ENCODE data around the gene RRP7A.
"Not testable (repeated sequence)": the region's sequence is repeated elsewhere in the genome, so short reads cannot be mapped to it uniquely, and the experiment has no call there.

The RRP7A gene

GRCh38 chr22:42519525-42520401 lies at the start of gene RRP7A:
Gene RRP7A, minus strand, starts transcription at chr22:42519796. Its CDS starts 10 bp downstream, at chr22:42519786.
- peak; percentile 72 for DNase-seq (ENCODE audit: low read depth, low spot score)

GRCh38 chr22:42567950-42568349 lies 48.4 kb upstream of the RRP7A start:
- DNase-seq (ENCODE audit: low read depth, low spot score) = not testable (repeated sequence)

- no peak for DNase-seq (ENCODE audit: low read depth, low spot score)
These were observed 46.4 kb upstream of the RRP7A start for GRCh38 chr22:42565956-42566355.

- DNase-seq (ENCODE audit: low read depth, low spot score) = no peak
These were observed 45.1 kb upstream of the RRP7A start for GRCh38 chr22:42564699-42565098.

- not testable (repeated sequence) for DNase-seq (ENCODE audit: low read depth, low spot score)
These were observed 44.3 kb upstream of the RRP7A start for GRCh38 chr22:42563943-42564342.

- DNase-seq (ENCODE audit: low read depth, low spot score) = no peak
These were observed 43.1 kb upstream of the RRP7A start for GRCh38 chr22:42562684-42563083.

- no peak for DNase-seq (ENCODE audit: low read depth, low spot score)
These were observed 42.7 kb upstream of the RRP7A start for GRCh38 chr22:42562279-42562678.

GRCh38 chr22:42561856-42562255 lies 42.3 kb upstream of the RRP7A start:
- DNase-seq (ENCODE audit: low read depth, low spot score) = no peak

- no peak for DNase-seq (ENCODE audit: low read depth, low spot score)
These were observed 41.2 kb upstream of the RRP7A start for GRCh38 chr22:42560781-42561180.

- DNase-seq (ENCODE audit: low read depth, low spot score) = no peak
These were observed 40.8 kb upstream of the RRP7A start for GRCh38 chr22:42560381-42560780.

GRCh38 chr22:42553475-42554361 lies 34.1 kb upstream of the RRP7A start, which contains the start of gene SERHL2:
Gene SERHL2, plus strand, starts transcription at chr22:42553956. Its CDS starts 65 bp downstream, at chr22:42554021.
- DNase-seq (ENCODE audit: low read depth, low spot score) = peak; percentile 50

GRCh38 chr22:42552294-42552647 lies 32.7 kb upstream of the RRP7A start:
- not testable (repeated sequence) for DNase-seq (ENCODE audit: low read depth, low spot score)

GRCh38 chr22:42549331-42550060 lies 29.9 kb upstream of the RRP7A start:
- no peak for DNase-seq (ENCODE audit: low read depth, low spot score)

GRCh38 chr22:42548597-42549330 lies 29.2 kb upstream of the RRP7A start:
- DNase-seq (ENCODE audit: low read depth, low spot score) = no peak

GRCh38 chr22:42548126-42548525 lies 28.5 kb upstream of the RRP7A start:
- DNase-seq (ENCODE audit: low read depth, low spot score) = not testable (repeated sequence)

GRCh38 chr22:42547562-42547961 lies 28.0 kb upstream of the RRP7A start:
- DNase-seq (ENCODE audit: low read depth, low spot score) = no peak

GRCh38 chr22:42544686-42545085 lies 25.1 kb upstream of the RRP7A start:
- DNase-seq (ENCODE audit: low read depth, low spot score) = no peak

GRCh38 chr22:42539236-42539771 lies 19.7 kb upstream of the RRP7A start:
- DNase-seq (ENCODE audit: low read depth, low spot score) = not testable (repeated sequence)

GRCh38 chr22:42537199-42537831 lies 17.7 kb upstream of the RRP7A start:
- not testable (repeated sequence) for DNase-seq (ENCODE audit: low read depth, low spot score)

GRCh38 chr22:42536634-42537033 lies 17.0 kb upstream of the RRP7A start:
- DNase-seq (ENCODE audit: low read depth, low spot score) = not testable (repeated sequence)
